Measurements from ENCODE around the gene PPP4R4.

PPP4R4 gene

DNA sequence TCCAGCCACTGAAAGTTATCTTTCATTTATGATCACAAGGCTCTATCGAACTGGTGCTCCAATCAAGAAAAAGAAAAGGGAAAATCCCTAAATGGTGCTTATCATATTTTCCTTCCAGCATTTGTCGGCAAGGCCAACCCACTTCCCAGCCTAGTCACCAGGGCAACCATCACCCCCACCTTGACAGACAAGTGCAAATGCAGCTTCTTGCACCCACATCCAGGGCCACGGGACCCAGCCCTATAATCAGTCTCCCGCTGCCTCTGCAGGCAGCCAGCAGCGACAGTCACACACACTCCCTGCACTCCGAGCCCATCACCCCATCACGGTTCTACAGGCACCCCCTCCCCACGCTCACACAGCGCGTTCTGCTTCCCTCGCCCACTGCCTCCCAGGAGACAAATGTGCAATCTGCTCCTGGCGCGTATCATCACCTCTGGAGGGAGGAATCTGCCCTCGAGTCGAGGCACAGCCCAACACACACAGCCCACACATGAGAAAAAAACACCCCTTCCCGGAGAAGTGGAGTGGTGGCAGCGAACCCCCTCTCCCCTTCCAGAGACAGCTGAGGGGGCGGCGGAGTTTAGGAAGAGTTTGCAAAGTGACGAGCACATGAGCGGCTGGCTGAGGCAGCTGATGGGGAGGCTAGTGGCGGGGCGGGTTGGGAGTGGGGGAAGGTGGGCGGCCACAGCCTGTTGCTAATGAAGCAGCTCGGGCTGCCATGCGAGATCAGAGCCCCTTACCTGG is 9.3 kb upstream of the PPP4R4 start:
- no peak overlapping the region for H3K27ac ChIP-seq (replicated peaks)
- H3K27me3 ChIP-seq (ENCODE audit: insufficient read depth, poor library complexity, severe bottlenecking) = no peaks in the 10 kb centered on the region
- no peak overlapping the region for H3K4me3 ChIP-seq (replicated peaks; ENCODE audit: insufficient read depth, low read length)
- DNase-seq (ENCODE audit: low read depth in 1 of 2, low spot score in 1 of 2) = no peak
- TF ChIP-seq POLR2AphosphoS5 (IDR thresholded peaks at IDR 0.05; ENCODE audit: low read depth) (no peak), SPI1 (IDR thresholded peaks at IDR 0.05; ENCODE audit: borderline replicate concordance, low read depth) (no peak), GABPA (IDR thresholded peaks at IDR 0.05; ENCODE audit: low read depth) (no peak), REST (IDR thresholded peaks at IDR 0.05; ENCODE audit: insufficient replicate concordance, low read depth) (no peak)
- TF ChIP-seq, protein P1, sequence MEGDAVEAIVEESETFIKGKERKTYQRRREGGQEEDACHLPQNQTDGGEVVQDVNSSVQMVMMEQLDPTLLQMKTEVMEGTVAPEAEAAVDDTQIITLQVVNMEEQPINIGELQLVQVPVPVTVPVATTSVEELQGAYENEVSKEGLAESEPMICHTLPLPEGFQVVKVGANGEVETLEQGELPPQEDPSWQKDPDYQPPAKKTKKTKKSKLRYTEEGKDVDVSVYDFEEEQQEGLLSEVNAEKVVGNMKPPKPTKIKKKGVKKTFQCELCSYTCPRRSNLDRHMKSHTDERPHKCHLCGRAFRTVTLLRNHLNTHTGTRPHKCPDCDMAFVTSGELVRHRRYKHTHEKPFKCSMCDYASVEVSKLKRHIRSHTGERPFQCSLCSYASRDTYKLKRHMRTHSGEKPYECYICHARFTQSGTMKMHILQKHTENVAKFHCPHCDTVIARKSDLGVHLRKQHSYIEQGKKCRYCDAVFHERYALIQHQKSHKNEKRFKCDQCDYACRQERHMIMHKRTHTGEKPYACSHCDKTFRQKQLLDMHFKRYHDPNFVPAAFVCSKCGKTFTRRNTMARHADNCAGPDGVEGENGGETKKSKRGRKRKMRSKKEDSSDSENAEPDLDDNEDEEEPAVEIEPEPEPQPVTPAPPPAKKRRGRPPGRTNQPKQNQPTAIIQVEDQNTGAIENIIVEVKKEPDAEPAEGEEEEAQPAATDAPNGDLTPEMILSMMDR (IDR thresholded peaks at IDR 0.05; ENCODE audit: insufficient read depth, low read length) = no peak

DNA sequence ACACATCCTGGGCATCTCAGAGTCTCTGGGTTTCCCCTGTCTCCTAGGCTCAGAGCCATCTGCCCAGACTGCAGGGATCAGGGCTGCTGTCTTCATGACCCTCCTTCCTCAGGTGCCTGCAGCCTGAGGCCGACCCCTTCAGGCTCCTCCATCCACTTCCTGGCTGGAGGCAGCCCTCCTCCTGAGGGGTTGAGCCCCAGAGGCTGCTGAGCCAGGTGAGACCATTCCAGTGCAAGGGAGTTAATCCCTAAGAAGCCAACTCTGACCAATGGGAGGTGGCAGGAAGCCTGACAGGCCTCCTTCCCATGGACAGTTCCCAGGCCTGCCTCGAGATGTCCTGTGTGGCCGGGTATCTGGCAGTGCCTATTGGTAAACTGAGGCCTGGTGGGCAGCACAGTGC is 8.4 kb upstream of the PPP4R4 start:
- Histone ChIP-seq H3K27me3 (ENCODE audit: insufficient read depth, poor library complexity, severe bottlenecking) (no peaks in the 10 kb centered on the region), H3K4me3 (replicated peaks; ENCODE audit: insufficient read depth, low read length) (no peak overlapping the region), H3K27ac (replicated peaks) (no peak overlapping the region)
- no peak for TF ChIP-seq SPI1 (IDR thresholded peaks at IDR 0.05; ENCODE audit: borderline replicate concordance, low read depth)
- TF ChIP-seq POLR2AphosphoS5 (IDR thresholded peaks at IDR 0.05; ENCODE audit: low read depth) = no peak
- TF ChIP-seq, protein P1 (IDR thresholded peaks at IDR 0.05; ENCODE audit: insufficient read depth, low read length) = no peak
- no peak for TF ChIP-seq REST (IDR thresholded peaks at IDR 0.05; ENCODE audit: insufficient replicate concordance, low read depth)
- TF ChIP-seq GABPA (IDR thresholded peaks at IDR 0.05; ENCODE audit: low read depth) = no peak
- DNase-seq (ENCODE audit: low read depth in 1 of 2, low spot score in 1 of 2) = no peak

GRCh38 chr14:94170136-94170535 is 4.0 kb upstream of the PPP4R4 start:
- TF ChIP-seq SPI1 (IDR thresholded peaks at IDR 0.05; ENCODE audit: borderline replicate concordance, low read depth) (no peak), REST (IDR thresholded peaks at IDR 0.05; ENCODE audit: insufficient replicate concordance, low read depth) (no peak), POLR2AphosphoS5 (IDR thresholded peaks at IDR 0.05; ENCODE audit: low read depth) (no peak), GABPA (IDR thresholded peaks at IDR 0.05; ENCODE audit: low read depth) (no peak)
- TF ChIP-seq, protein P1 (IDR thresholded peaks at IDR 0.05; ENCODE audit: insufficient read depth, low read length) = no peak
- DNase-seq (ENCODE audit: low read depth in 1 of 2, low spot score in 1 of 2) = no peak

More at GRCh38 chr14:94170136-94170535, 4.0 kb upstream of the PPP4R4 start:
- peaks cover 24% of the 10 kb centered on the region for H3K27me3 ChIP-seq (ENCODE audit: insufficient read depth, poor library complexity, severe bottlenecking)
- no peak overlapping the region for H3K4me3 ChIP-seq (replicated peaks; ENCODE audit: insufficient read depth, low read length)
- no peak overlapping the region for H3K27ac ChIP-seq (replicated peaks)

Measured in HL-60 (cell line).